Glomerular endothelial cell (primary cell): ENCODE results near the gene PRR5L. TPM values are rescaled to one million over a fixed set of nuclear protein-coding genes. Genes with fewer than 3 reads are reported as not detected.
"Not testable (repeated sequence)": the region's sequence is repeated elsewhere in the genome, so short reads cannot be mapped to it uniquely, and the experiment has no call there.

ENCODE experiments used
- DNase-seq: peaks from one replicate; pipeline ENCODE4 v3.0.0-alpha.2; 2011; ENCODE audit warnings: low read depth, low spot score; ENCODE audit errors: extremely low read depth
- total RNA-seq: library from RNA; depleted of rRNA; stranded (reverse); fragments of >200 nt; gene quantifications from 2 replicates; pipeline ENCODE4 v1.2.3, GENCODE V29; 2015

Gene PRR5L
- total RNA-seq, 1 donor from 2014 or later: 54.1 TPM

DNA sequence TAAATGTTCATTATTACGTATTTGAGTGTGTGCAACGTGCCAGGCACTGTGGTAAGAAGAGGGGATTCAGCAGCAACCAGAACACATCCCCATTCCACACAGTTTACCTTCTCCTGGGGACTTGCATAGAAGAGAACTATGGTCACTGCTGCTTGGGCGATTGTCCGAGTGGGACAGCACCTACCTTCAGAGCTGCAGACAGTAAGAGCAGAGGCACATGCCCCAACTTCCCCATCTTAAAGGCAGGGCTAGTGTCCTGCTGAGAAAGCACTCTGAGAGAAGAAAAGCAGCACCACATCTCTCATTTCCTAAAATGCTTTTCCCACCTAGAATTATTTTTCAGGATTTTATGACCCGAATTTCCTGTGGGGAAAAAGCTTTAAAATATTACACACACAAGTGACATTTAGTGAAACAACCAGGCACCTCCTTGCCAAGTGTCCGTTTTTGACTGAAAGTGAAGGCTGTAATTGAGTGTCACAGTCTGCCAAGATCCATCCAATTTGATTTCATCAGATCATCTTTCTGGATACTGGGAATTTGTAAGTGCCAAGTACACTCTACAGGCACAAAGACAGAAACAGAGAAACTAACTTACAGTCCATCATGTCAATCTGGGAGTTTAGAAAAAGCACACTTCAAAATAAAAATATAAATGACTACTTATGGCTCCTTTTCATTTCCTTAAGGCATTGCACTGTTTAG is 189.4 kb downstream of the PRR5L start:
- DNase-seq: no peak

DNA sequence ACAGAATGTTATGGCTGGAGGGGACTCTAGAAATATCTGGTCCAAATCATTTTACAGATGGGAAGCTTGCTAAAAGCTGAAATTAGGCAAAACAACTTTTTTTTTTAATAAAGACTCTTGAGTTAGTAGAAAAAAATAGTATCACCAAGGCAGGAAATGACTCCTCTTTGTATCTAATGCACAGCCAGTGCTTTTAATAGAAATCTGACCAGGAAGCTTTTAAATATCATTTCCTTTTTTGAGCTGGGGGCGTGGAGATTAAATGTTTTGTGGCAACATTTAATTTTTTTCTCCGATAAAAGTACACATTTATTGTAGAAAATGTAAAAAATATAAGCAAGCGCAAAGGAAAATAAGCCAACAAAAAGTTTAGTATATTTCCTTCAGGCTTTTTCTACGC is 191.5 kb downstream of the PRR5L start:
- no peak for DNase-seq

DNA sequence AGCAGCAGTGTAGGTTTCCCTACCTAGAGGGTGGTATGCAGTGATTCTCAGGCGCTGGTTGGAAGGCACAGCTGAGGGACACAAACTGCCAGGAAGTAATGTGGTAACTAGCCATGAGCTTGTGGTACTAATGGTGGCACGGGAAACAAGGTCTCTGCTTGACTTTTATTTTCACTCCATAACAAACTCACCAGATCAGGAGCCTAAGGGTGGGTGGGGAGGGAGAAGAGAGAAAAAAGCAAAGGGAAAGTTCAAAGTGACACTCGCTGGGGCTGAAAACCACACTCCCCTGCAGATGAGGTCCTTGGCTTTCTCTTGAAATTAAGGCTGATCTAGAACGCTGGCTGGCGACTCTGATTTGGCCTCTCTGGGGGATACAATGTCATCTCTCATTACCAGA is 192.0 kb downstream of the PRR5L start:
- no peak for DNase-seq

DNA sequence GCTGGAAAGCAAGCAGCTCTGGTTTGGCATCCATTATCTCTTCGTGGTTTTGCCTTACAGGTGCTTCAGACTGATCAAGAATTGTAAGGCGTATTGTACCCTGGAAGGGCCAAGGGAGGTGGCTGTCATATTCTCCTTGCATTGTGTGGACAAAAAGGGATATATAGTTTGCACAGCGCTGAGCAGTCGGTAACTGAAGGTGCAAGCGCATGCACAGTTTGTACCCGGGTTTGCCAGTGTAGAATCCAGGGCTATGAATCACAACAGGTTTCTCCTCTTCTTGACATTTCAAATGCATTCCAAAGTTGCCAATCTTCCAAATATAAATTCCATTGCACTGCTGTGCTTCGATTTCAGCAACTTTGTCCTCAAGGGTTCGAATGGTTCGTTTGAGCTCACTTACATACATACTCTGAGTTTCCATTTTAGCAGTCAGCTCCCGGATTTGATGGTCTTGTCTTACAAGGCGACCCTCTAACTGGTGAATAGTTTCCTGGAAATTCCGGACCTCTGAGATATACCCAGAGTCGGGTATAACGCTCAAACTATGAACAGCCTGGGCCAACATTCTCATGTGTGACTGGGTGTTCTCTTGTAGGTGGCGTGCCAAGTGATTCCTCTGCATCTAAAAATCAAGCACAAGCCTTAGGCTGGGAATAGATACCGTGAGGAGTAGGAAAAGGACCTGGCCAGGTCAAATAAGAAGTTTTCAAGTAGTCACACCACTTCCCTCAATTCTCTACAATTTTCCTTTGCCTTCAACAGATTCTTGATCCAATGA is 194.1 kb downstream of the PRR5L start:
- no peak for DNase-seq

DNA sequence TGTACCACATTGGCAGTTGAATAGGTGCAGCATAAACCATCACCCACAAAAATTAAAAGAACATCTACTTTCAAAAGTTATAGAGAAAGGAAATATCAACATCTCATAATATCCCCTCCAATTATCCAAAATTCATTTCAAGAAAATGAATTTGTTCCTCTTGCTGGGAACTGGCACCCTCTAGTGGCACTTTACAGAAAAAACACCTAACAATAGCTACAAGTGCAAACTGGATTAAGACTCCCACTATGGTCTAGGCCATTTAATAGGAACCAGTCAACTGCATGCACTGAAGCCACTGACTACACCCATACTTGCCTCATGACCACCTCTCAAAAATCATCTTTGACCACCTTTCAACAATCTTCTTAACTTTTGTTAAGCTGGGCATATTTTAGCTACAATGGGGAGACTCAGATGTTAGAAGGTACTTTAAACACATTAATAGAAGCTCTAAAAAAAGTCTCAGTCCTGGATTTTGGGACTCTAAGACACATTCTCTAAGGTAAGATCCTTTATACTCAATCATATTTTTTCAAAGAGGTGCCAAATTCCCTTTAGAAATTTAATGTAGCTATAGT is 196.7 kb downstream of the PRR5L start:
- DNase-seq: no peak

DNA sequence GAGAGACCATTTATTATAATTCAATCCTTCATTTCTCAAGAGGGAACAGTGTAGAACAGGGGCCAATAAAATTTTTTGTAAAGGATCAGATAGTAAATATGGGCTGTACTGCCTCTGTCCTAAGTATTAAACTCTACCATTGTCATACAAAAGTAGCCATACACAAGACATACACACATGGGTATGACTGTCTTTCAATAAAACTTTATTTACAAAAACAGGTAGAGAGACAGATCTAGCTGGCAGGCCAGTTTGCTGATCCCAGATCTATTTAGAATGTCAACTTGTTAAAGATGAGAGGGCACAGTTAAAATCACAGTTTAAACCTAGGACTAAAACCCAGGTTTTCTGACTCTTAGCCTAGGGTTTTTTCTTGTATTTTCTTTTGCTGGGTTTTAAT is 197.2 kb downstream of the PRR5L start:
- no peak for DNase-seq

DNA sequence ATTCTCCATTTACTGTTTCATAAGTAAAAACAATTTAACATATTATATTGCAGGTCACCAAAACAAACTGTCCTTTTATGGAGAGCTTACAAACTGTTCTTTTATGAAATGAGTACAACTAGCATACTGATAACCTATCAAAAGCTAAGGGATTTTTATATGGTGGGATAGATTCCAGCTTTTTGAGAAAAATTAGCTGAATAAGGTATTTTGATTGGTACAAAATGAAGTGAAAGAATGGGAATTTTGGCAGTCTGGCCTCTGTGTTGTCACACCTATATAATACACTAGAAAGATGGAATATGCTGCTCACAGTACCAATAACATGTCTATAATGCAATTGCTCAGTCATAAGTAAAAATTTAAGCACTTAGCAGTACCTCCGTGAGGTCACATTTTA is 202.6 kb downstream of the PRR5L start:
- DNase-seq: no peak

DNA sequence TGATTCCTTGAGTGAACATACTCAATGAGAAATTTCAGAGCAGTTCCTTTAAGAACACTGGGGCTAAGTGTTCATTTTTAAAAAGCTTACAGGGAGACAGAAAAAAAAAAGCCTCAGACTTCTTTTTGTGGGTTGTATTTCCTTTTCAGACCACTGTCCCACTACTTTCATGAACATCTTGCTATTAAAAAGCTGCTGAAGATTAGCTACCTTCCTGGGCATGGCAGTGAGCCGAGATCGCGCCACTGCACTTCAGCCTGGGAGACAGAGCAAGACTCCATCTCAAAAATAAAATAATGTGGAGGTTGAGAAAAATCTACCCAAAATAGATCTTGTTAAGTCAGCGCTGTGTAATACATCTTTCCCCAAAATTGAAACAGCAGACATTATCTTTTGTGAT is 203.2 kb downstream of the PRR5L start:
- no peak for DNase-seq

DNA sequence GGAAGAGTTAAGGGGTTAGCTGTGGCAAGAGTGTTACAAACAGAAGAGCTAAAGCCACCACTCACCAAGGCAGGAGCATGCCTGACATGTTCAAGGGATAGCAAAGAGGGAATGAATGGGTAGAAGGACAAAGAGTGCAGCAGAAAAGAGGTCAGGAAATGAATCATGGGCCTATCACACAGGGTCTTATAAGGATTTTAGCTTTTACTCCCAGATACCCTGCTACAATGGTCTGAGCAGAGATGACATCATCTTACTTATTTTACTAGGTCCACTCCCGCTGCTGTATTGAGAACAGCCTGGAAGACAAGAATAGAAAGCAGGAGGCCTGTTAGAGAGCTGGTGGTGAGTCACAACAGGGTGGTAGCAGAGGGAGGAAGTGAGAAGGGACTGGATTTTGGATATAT is 204.2 kb downstream of the PRR5L start:
- DNase-seq: peak; percentile 72

DNA sequence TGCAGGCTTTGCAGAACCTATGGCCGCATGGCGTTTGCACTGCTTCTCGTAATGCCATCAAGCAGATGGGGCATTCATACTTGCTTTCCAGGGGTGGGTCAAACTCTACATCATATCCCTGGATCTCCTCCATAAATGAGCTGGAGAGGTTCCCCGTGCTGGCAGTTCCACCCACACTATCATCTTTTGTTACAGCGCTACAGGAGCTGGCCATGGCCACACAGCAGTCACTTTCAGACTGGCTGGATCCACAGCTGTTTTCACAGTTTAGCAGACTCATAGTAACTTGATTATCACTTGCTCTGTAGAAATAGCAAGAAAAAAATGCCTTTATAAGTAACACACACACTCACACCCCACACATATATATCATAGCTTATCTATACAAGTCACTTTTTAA is 205.1 kb downstream of the PRR5L start:
- no peak for DNase-seq

DNA sequence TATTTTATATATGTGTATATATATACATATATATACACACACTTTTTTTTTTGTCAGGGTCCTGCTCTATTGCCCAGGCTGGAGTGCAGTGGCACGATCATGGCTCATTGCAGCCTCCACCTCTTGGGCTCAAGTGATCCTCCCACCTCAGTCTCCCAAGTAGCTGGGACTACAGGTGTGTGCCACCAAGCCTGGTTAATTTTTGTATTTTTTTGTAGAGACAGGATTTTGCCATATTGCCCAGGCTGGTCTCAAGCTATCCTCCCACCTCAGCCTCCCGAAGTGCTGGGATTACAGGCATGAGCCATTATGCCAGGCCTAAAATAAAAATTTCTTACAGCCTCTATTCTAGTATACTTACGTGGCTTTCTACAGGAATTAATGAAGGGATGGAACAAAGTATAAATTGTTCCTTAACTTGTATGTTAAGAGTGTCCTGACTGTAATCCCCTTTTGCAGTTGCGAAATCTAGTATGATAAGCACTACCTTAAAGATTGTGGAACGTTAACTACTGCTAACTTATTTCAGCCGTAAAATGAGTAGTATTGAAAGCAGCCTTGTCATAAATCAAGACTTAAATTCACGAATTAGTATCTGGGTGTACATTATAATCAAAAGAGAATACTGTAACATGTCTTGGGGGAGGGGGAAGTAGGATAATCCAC is 211.9 kb downstream of the PRR5L start:
- DNase-seq: no peak

DNA sequence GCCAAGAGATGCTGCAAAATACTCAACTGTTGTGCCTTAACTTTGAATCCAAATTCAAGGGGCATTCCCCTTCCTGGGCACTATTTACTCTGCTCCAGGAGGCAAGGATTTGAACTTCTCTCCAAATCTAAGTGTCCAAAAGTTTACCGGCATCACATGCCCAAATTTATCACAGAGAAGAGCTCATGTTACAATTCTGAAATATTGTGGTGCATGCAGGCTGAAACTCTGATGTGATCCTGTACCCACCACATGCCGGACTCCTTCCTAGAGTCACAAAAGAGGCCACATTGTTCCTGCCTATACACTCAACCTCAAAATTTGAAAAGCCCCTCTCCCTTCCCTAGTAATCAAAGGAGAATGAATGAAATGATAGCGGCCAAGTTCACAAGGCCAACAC is 212.7 kb downstream of the PRR5L start:
- DNase-seq: no peak

DNA sequence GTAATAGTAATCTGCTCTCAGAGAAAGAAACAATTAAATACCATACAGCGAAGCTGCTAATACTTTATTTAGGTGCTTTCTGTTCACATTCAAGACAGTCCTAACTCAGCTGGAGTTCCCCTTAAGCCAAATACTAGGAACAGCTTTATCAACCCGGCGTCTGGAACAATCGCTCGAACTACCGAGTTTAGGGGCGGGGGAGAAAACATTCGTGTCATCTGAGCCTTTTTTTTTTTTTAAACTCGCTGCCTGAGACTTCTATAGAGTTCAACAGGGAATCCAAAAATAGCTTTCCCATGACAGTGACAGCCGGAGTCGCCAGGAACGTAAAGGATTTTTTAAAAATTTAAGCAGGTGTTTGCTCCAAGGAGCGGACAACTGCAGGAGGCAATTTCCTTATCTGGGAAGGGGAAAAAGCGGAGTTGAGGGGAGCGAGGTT is 213.1 kb downstream of the PRR5L start:
- no peak for DNase-seq

DNA sequence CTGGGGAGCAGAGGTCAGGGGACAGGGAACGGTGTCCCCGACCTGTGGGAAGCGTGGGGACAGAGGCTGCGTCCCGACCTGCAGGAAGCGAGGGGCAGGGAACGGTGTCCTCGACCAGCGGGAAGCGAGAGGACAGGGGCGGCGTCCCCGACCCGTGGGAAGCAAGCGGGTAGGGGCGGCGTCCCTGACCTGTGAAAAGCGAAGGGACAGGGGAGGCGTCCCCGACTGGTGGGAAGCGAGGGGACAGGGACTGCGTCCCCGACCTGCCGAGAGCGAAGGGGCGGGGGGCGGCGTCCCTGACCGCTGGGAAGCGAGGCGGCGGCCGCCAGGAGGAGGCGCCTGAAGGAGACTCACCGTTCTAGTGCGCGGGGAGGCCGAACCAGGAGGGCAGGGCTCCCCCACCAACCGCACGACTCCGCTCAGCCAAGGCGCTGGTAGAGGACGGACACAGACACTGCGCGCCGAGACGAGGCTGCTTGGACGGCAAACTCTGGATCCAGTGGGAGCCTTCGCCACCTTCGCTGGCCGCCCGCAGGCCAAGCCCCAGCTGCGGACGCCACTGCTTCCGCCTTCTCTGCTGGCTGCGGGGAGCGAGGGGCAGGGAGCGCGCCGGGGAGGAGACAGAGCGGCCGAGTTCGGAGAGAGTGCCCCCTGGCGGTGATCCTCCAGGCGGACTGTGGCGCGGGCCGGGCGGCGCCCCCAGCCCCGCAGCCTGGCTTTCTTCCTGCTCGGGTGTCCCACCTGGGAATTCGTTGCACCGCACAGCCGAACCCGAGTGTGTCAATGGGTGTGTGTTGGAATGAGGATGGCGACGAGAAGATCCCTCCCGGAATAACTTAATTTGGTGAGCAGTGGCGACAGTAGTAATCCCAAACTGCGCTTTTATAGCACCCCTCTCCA is 213.9 kb downstream of the PRR5L start, which contains the start of gene TRAF6:
TRAF6 (minus strand) TSS at position 579 of the 900 bp plus-strand sequence. CDS start 8,757 bp downstream, outside the sequence.
- no peak for DNase-seq

DNA sequence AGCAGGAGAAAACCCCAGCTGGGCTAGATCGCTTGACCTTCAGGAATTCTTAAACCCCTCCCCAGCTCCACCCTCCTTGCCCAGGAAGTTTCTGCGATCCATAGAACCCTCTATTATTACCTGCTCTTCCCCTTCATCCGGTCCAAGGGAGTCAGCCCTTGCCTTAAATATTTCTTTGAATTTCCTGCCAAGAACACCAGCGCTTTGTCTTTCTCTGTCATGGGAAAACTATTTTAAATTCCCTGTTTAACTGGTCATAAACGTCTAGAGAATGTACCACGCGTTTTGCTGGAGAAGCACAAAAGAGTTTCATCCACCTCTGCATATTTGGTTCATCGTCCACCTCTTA is 214.5 kb downstream of the PRR5L start:
- DNase-seq: no peak

DNA sequence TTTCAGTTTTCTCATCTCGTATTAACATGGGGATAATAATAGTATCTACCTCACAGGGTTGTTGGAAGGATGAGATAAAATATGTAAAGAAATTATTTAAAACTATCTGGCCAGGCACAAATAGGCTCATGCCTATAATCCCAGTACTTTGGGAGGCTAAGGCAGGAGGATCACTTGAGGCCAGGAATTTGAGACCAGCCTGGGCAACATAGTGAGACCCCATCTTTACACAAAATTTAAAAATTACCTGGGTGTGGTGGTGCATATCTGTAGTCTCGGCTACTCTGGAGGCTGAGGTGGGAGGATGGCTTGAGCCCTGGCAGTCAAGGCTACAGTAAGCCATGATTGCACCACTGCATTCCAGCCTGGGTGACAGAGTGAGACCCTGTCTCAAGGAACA is 215.0 kb downstream of the PRR5L start:
- not testable (repeated sequence) for DNase-seq

DNA sequence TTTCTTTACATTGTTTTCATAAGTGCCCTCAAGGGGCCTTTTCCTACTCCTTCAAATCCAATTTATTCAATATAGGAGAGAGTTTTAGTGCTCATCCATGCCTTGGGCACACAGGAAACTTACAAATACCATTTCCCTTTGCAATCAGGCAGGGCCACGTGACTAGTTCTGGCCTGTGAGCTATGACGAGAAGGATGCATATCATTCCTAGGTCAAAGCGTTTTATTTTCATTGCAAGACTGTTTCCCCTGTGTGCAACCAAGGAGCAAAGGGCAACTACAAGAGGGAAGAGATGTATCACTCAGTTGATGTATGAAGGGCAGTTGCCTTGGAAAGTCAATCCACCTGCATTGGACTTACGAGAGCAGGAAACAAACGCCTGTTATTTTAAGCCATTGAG is 215.9 kb downstream of the PRR5L start:
- no peak for DNase-seq

DNA sequence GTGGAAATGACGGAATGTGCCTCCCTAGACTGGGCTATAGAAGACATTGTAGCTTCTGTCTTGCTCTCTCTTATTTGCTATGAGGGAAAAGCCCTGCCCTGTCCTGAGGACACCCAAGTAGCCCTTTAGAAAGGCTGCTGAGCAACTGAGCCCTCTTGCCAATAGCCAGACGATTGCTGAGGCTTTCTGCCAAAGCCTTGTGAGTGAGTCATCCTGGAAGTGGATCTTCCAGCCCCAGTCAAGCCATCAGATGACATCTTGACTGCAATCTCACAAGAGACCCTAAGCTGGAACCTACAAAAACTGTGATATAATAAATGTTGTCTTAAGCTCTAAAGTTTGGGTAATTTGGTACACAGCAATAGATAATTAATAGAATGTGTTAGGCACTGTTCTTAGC is 217.9 kb downstream of the PRR5L start:
- no peak for DNase-seq
